HG02840 (cell line): Measurements from ENCODE around the gene KNL1.
"Not testable (repeated sequence)": the region's sequence is repeated elsewhere in the genome, so short reads cannot be mapped to it uniquely, and the experiment has no call there.

Source experiments
- ATAC-seq: cut with Tn5 transposase; IDR thresholded peaks from one replicate; pipeline ENCODE4 v1.9.1; 2021; ENCODE audit warnings: mild to moderate bottlenecking, moderate library complexity, moderate number of reproducible peaks; ENCODE audit not compliant: unreplicated experiment, low FRiP score

Gene KNL1

GRCh38 chr15:40578892-40579291 lies 15.2 kb upstream of the KNL1 start:
- ATAC-seq, result no peak

GRCh38 chr15:40581796-40582195 lies 12.3 kb upstream of the KNL1 start:
- not testable (repeated sequence) for ATAC-seq

GRCh38 chr15:40582726-40583246 lies 11.3 kb upstream of the KNL1 start:
- no peak for ATAC-seq

GRCh38 chr15:40584191-40584590 lies 9.9 kb upstream of the KNL1 start:
- ATAC-seq, result no peak

GRCh38 chr15:40590667-40591050 lies 3.4 kb upstream of the KNL1 start:
- no peak for ATAC-seq

GRCh38 chr15:40591389-40591788 lies 2.7 kb upstream of the KNL1 start:
- ATAC-seq, result no peak

- no peak for ATAC-seq
Observed at GRCh38 chr15:40593165-40593564, 884 bp upstream of the KNL1 start.

GRCh38 chr15:40594429-40594836 lies 384 bp downstream of the KNL1 start:
- peak; percentile 36 for ATAC-seq

- no peak for ATAC-seq
Observed at GRCh38 chr15:40595219-40595618, 1.2 kb downstream of the KNL1 start.

GRCh38 chr15:40595773-40596172 lies 1.7 kb downstream of the KNL1 start:
- no peak for ATAC-seq

GRCh38 chr15:40597024-40597423 lies 3.0 kb downstream of the KNL1 start:
- ATAC-seq, result no peak

GRCh38 chr15:40598126-40598525 lies 4.1 kb downstream of the KNL1 start:
- ATAC-seq, result no peak

- ATAC-seq, result no peak
Observed at GRCh38 chr15:40598672-40599071, 4.6 kb downstream of the KNL1 start.

GRCh38 chr15:40600956-40601355 lies 6.9 kb downstream of the KNL1 start:
- no peak for ATAC-seq

- ATAC-seq, result no peak
Observed at GRCh38 chr15:40603935-40604334, 9.9 kb downstream of the KNL1 start.

- ATAC-seq, result no peak
Observed at GRCh38 chr15:40613080-40613479, 19.0 kb downstream of the KNL1 start.

- no peak for ATAC-seq
Observed at GRCh38 chr15:40618023-40618422, 24.0 kb downstream of the KNL1 start.

- ATAC-seq, result no peak
Observed at GRCh38 chr15:40618906-40619305, 24.9 kb downstream of the KNL1 start.

- ATAC-seq, result no peak
Observed at GRCh38 chr15:40623361-40623760, 29.3 kb downstream of the KNL1 start.

GRCh38 chr15:40630313-40630712 lies 36.3 kb downstream of the KNL1 start:
- no peak for ATAC-seq

- no peak for ATAC-seq
Observed at GRCh38 chr15:40633178-40633577, 39.1 kb downstream of the KNL1 start.

- no peak for ATAC-seq
Observed at GRCh38 chr15:40637221-40637745, 43.2 kb downstream of the KNL1 start.

- no peak for ATAC-seq
Observed at GRCh38 chr15:40639677-40640076, 45.6 kb downstream of the KNL1 start.
